Upper lobe of left lung (tissue), 4 donors: ENCODE results near the gene GALC.

Experiments
- POLR2A ChIP-seq, 4 donors: fragments of 450-650 bp; IDR thresholded peaks; one replicate each; pipeline ENCODE4 v1.5.1; 2016 to 2017; ENCODE audit warnings: antibody characterized with exemption in 4 of 4, mild to moderate bottlenecking in 2 of 4
- TF ChIP-seq, protein P1 (sequence below), 6 experiments: fragments of 450-650 bp in 4 of 6; fragments of 200-600 bp in 2 of 6; sonication (generic) in 2 of 6; IDR thresholded peaks; one replicate each; pipeline ENCODE4 v1.5.1; 2016 to 2019; ENCODE audit warnings: antibody characterized with exemption in 6 of 6

DNA sequence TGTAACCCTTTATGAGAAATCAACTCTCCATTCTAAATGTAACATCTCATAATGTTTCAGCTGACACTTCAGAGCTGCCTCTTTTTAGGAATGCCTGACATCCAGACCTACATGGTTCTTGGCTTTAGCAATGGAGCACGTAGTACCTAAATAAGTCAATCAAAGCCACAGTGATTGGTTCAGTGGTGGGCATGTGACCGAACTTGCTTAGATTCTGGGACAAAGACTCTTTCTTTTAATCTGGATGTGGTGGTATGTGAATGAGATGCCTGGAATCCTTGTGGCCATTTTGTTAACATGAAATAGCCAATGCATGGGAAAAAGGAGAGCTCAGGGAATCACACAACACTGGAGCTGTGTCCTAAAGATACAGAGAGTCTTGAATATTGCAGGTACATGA is 23.8 kb upstream of the GALC start:
- TF ChIP-seq, protein P1, sequence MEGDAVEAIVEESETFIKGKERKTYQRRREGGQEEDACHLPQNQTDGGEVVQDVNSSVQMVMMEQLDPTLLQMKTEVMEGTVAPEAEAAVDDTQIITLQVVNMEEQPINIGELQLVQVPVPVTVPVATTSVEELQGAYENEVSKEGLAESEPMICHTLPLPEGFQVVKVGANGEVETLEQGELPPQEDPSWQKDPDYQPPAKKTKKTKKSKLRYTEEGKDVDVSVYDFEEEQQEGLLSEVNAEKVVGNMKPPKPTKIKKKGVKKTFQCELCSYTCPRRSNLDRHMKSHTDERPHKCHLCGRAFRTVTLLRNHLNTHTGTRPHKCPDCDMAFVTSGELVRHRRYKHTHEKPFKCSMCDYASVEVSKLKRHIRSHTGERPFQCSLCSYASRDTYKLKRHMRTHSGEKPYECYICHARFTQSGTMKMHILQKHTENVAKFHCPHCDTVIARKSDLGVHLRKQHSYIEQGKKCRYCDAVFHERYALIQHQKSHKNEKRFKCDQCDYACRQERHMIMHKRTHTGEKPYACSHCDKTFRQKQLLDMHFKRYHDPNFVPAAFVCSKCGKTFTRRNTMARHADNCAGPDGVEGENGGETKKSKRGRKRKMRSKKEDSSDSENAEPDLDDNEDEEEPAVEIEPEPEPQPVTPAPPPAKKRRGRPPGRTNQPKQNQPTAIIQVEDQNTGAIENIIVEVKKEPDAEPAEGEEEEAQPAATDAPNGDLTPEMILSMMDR (IDR thresholded peaks at IDR 0.05): no peak
- TF ChIP-seq POLR2A (IDR thresholded peaks at IDR 0.05): no peak
